Measurements from ENCODE around the gene ZNF280B. TPM values are rescaled to one million over a fixed set of nuclear protein-coding genes. Genes with fewer than 3 reads are reported as not detected.

The ZNF280B gene
- total RNA-seq, 1 experiment from 2014 or later: 4.6 TPM

GRCh38 chr22:22547226-22547625 lies 38.7 kb upstream of the ZNF280B start:
- Mint-ChIP-seq H3K9me3 (ENCODE audit: low read depth, unreplicated experiment) (no peaks in the 10 kb centered on the region), H3K27me3 (ENCODE audit: unreplicated experiment) (peaks cover 65% of the 10 kb centered on the region), H3K4me3 (ENCODE audit: low read depth, unreplicated experiment) (no peak overlapping the region), H3K36me3 (ENCODE audit: insufficient read depth, unreplicated experiment) (no peaks in the 10 kb centered on the region), H3K4me1 (ENCODE audit: low read depth, unreplicated experiment) (no peaks in the 10 kb centered on the region), H3K27ac (ENCODE audit: unreplicated experiment) (no peak overlapping the region)
- TF ChIP-seq, protein P1, sequence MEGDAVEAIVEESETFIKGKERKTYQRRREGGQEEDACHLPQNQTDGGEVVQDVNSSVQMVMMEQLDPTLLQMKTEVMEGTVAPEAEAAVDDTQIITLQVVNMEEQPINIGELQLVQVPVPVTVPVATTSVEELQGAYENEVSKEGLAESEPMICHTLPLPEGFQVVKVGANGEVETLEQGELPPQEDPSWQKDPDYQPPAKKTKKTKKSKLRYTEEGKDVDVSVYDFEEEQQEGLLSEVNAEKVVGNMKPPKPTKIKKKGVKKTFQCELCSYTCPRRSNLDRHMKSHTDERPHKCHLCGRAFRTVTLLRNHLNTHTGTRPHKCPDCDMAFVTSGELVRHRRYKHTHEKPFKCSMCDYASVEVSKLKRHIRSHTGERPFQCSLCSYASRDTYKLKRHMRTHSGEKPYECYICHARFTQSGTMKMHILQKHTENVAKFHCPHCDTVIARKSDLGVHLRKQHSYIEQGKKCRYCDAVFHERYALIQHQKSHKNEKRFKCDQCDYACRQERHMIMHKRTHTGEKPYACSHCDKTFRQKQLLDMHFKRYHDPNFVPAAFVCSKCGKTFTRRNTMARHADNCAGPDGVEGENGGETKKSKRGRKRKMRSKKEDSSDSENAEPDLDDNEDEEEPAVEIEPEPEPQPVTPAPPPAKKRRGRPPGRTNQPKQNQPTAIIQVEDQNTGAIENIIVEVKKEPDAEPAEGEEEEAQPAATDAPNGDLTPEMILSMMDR (IDR thresholded peaks at IDR 0.05; ENCODE audit: unreplicated experiment): no peak
- intact Hi-C loops (cut with micrococcal nuclease; ENCODE audit: unreplicated experiment): no loop called here
- BruUV-seq (replicated peaks): no TSS peak
- no peak for DNase-seq
- CTCF ChIA-PET: no interaction called here

GRCh38 chr22:22546490-22546889 lies 37.9 kb upstream of the ZNF280B start:
- Mint-ChIP-seq H3K27me3 (ENCODE audit: unreplicated experiment) (peaks cover 72% of the 10 kb centered on the region), H3K4me3 (ENCODE audit: low read depth, unreplicated experiment) (no peak overlapping the region), H3K36me3 (ENCODE audit: insufficient read depth, unreplicated experiment) (no peaks in the 10 kb centered on the region), H3K9me3 (ENCODE audit: low read depth, unreplicated experiment) (no peaks in the 10 kb centered on the region), H3K4me1 (ENCODE audit: low read depth, unreplicated experiment) (no peaks in the 10 kb centered on the region), H3K27ac (ENCODE audit: unreplicated experiment) (no peak overlapping the region)
- DNase-seq: no peak
- no TSS peak for BruUV-seq (replicated peaks)
- intact Hi-C loops (cut with micrococcal nuclease; ENCODE audit: unreplicated experiment): no loop called here
- TF ChIP-seq, protein P1 (IDR thresholded peaks at IDR 0.05; ENCODE audit: unreplicated experiment): no peak
- CTCF ChIA-PET: no interaction called here

- intact Hi-C loops (cut with micrococcal nuclease; ENCODE audit: unreplicated experiment): no loop called here
- H3K36me3 Mint-ChIP-seq (ENCODE audit: insufficient read depth, unreplicated experiment): no peaks in the 10 kb centered on the region
- DNase-seq: no peak
- no peak overlapping the region for H3K4me3 Mint-ChIP-seq (ENCODE audit: low read depth, unreplicated experiment)
- TF ChIP-seq, protein P1 (IDR thresholded peaks at IDR 0.05; ENCODE audit: unreplicated experiment): no peak
- no peak overlapping the region for H3K27ac Mint-ChIP-seq (ENCODE audit: unreplicated experiment)
- no TSS peak for BruUV-seq (replicated peaks)
- no peaks in the 10 kb centered on the region for H3K9me3 Mint-ChIP-seq (ENCODE audit: low read depth, unreplicated experiment)
- CTCF ChIA-PET: interaction anchor here (1.0 kb wide), 1 partner anchor 9 kb away, joined by 5 read pairs; no protein-coding TSS in a partner anchor
- H3K4me1 Mint-ChIP-seq (ENCODE audit: low read depth, unreplicated experiment): no peaks in the 10 kb centered on the region
- peaks cover 67% of the 10 kb centered on the region for H3K27me3 Mint-ChIP-seq (ENCODE audit: unreplicated experiment)
Observed at GRCh38 chr22:22545084-22545483, 36.5 kb upstream of the ZNF280B start.

DNA sequence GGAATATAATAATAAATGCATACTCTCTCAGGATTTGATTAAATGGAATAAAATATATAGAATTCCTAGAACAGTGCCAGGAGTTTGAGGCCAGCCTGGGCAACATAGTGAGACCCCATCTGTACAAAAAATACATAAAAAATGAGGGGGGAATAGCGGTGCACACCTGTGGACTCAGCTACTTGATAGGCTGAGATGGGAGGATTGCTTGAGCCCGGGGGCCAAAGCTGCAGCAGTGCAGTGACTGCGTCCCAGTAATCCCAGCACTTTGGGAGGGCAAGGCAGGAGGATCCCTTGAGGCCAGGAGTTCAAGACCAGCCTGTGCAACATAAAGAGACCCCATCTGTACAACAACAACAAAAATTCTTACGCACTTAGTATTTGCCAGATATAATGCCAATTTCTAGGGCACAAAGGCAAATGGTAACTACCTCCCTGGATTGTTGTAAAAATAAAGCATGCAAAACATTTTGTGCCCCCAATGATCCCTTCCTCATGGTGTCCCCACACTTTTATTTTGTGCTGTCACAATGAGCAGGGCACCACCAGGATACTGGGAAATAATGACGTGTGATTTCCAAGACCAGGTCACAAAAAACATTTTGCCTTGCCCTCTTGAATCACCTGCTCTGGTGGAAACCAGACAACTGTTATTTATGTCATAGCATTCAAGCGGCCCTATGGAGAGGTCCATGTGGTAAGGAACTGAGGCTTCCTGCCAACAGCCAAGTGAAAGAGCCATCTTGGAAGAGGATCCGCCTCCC lies 29.9 kb upstream of the ZNF280B start:
- TF ChIP-seq, protein P1 (IDR thresholded peaks at IDR 0.05; ENCODE audit: unreplicated experiment): no peak
- Mint-ChIP-seq H3K4me1 (ENCODE audit: low read depth, unreplicated experiment) (no peaks in the 10 kb centered on the region), H3K9me3 (ENCODE audit: low read depth, unreplicated experiment) (no peaks in the 10 kb centered on the region), H3K27ac (ENCODE audit: unreplicated experiment) (no peak overlapping the region), H3K4me3 (ENCODE audit: low read depth, unreplicated experiment) (no peak overlapping the region), H3K27me3 (ENCODE audit: unreplicated experiment) (peaks cover 62% of the 10 kb centered on the region), H3K36me3 (ENCODE audit: insufficient read depth, unreplicated experiment) (no peaks in the 10 kb centered on the region)
- no peak for DNase-seq
- no TSS peak for BruUV-seq (replicated peaks)
- intact Hi-C loops (cut with micrococcal nuclease; ENCODE audit: unreplicated experiment): no loop called here
- CTCF ChIA-PET: no interaction called here

Measured in Calu3 (cell line).